Adrenal gland (tissue), 12 donors: ENCODE data around the gene CBX8. TPM values are rescaled to one million over a fixed set of nuclear protein-coding genes. Genes with fewer than 3 reads are reported as not detected.

Experiments
- DNase-seq, 7 donors: peaks; one replicate each; pipeline ENCODE4 v3.0.0-alpha.2; 2019 to 2020
- H3K27ac ChIP-seq, 5 donors: fragments of 200-600 bp; sonication (generic) in 4 of 5; 1 replicate in 3 of 5; 2 replicates in 2 of 5; pipeline versions ENCODE4 v1.5.1 to v1.8.0; 2016 to 2020; ENCODE audit warnings: mild to moderate bottlenecking in 1 of 5
- H3K27me3 ChIP-seq: fragments of 200-600 bp; 2 replicates; pipeline ENCODE4 v1.8.0; 2021
- H3K36me3 ChIP-seq, 2 donors: fragments of 200-600 bp; replicated peaks in 1 of 2; 1 replicate in 1 of 2; 2 replicates in 1 of 2; pipeline versions ENCODE4 v1.5.1 to v1.8.0; 2018 to 2022
- H3K4me1 ChIP-seq, 2 donors: fragments of 200-600 bp; replicated peaks in 1 of 2; 1 replicate in 1 of 2; 2 replicates in 1 of 2; pipeline versions ENCODE4 v1.5.1 to v1.8.0; 2018 to 2021
- H3K4me3 ChIP-seq, 4 donors: fragments of 200-600 bp; sonication (generic) in 3 of 4; one replicate each; pipeline ENCODE4 v1.5.1; 2016 to 2018
- H3K9me3 ChIP-seq, 3 donors: fragments of 200-600 bp; sonication (generic) in 1 of 3; replicated peaks in 1 of 3; 1 replicate in 2 of 3; 2 replicates in 1 of 3; pipeline versions ENCODE4 v1.5.1 to v1.8.0; 2016 to 2021
- CTCF ChIP-seq, 6 experiments: fragments of 450-650 bp in 4 of 6; fragments of 200-600 bp in 2 of 6; sonication (generic) in 1 of 6; IDR thresholded peaks; 1 replicate in 5 of 6; 2 replicates in 1 of 6; pipeline versions ENCODE4 v1.5.1 to v1.8.0; 2016 to 2021; ENCODE audit warnings: antibody characterized with exemption in 6 of 6, mild to moderate bottlenecking in 2 of 6, moderate library complexity in 1 of 6
- POLR2A ChIP-seq, 2 donors: fragments of 450-650 bp; IDR thresholded peaks; one replicate each; pipeline ENCODE4 v1.6.1; 2017; ENCODE audit warnings: antibody characterized with exemption in 2 of 2, mild to moderate bottlenecking in 2 of 2, moderate library complexity in 1 of 2
- WGBS, 4 donors: extraction: QIAGEN DNeasy Blood & Tissue Kit in 2 of 4; methylation state at CpG; one replicate each; pipeline versions ENCODE4 v1.1.5 to v1.1.7; 2013 to 2017; 5-methylcytosine and 5-hydroxymethylcytosine counted together
- intact Hi-C, 2 donors: fragments of 100-400 bp; cut with DNase I; formaldehyde crosslinking; loops; one replicate each; pipeline versions ENCODE4 v1.14.1 to v1.15.0; 2022 to 2023
- polyA plus RNA-seq, 3 donors: library from polyadenylated mRNA; stranded (reverse); fragments of 200-250 nt in 2 of 3; fragments of 350-450 nt in 1 of 3; fragmentation: Illumina TruSeq in 1 of 3; extraction: RNeasy Lipid Tissue Mini Kit (QIAGEN cat#74804) in 1 of 3; gene quantifications; one replicate each; pipeline ENCODE4 v1.2.3, GENCODE V29; 2013 to 2014
- total RNA-seq, 9 donors: library from RNA; depleted of rRNA in 4 of 9; stranded (reverse); fragments of >200 nt in 4 of 9; fragments of 120-200 nt in 1 of 9; fragmentation: NEBNext Ultra II Directional in 1 of 9; extraction: Animal tissue kit (Norgen Biotek cat#: 25700) in 1 of 9; gene quantifications; one replicate each; pipeline versions ENCODE4 v1.1.0 to v1.2.4, GENCODE V29; 2013 to 2023
- donor health status: healthy with polysubstance abuse.
- donor health status: Bipolar disorder and iron deficiency.
- donor health status: DM: yes; HTN: yes; CAD: no.
- donor health status: DM: no; HTN: no; CAD: no.
- donor health status: DM: no; HTN: no; CAD: no.
- donor health status: DM: yes; HTN: yes; CAD: no.

Gene CBX8
- total and polyA plus RNA-seq, 12 donors, result 0.85 to 10.6 (median 5.5) TPM

GRCh38 chr17:79819534-79820276 is 22.8 kb upstream of the CBX8 start:
- no peak overlapping the region for H3K4me3 ChIP-seq
- H3K4me1 ChIP-seq, result peaks cover 8 to 9% of the 10 kb centered on the region in 2 donors
- intact Hi-C loops, result no loop called here
- 90 to 93% (median 91%) methylated on average over 12 to 13 of the region's 13 CpGs for WGBS, 4 donors
- no peak overlapping the region for H3K27ac ChIP-seq
- H3K27me3 ChIP-seq, result peaks cover 22% of the 10 kb centered on the region
- no peaks in the 10 kb centered on the region for H3K36me3 ChIP-seq
- no peak for TF ChIP-seq POLR2A (IDR thresholded peaks at IDR 0.05)
- TF ChIP-seq CTCF (IDR thresholded peaks at IDR 0.05), result no peak
- DNase-seq, result no peak
- H3K9me3 ChIP-seq, result no peaks in the 10 kb centered on the region

- WGBS, 4 donors, result 72 to 85% (median 78%) methylated on average over 5 of the region's 5 CpGs
- no peaks in the 10 kb centered on the region for H3K9me3 ChIP-seq
- H3K4me3 ChIP-seq, result no peak overlapping the region
- peaks cover 10 to 13% of the 10 kb centered on the region in 2 donors for H3K4me1 ChIP-seq
- no peaks in the 10 kb centered on the region for H3K36me3 ChIP-seq
- DNase-seq, result no peak
- intact Hi-C loops, result no loop called here
- peaks cover 28% of the 10 kb centered on the region for H3K27me3 ChIP-seq
- TF ChIP-seq CTCF (IDR thresholded peaks at IDR 0.05), result no peak
- TF ChIP-seq POLR2A (IDR thresholded peaks at IDR 0.05), result no peak
- no peak overlapping the region for H3K27ac ChIP-seq
Observed at GRCh38 chr17:79819085-79819484, 22.2 kb upstream of the CBX8 start.

- no peaks in the 10 kb centered on the region for H3K9me3 ChIP-seq
- H3K4me1 ChIP-seq, result peaks cover 10 to 13% of the 10 kb centered on the region in 2 donors
- no peak overlapping the region for H3K27ac ChIP-seq
- no peak overlapping the region for H3K4me3 ChIP-seq
- intact Hi-C loops, result no loop called here
- TF ChIP-seq CTCF (IDR thresholded peaks at IDR 0.05) (no peak), POLR2A (IDR thresholded peaks at IDR 0.05) (no peak)
- H3K36me3 ChIP-seq, result no peaks in the 10 kb centered on the region
- 92 to 96% (median 92%) methylated on average over 6 to 12 of the region's 12 CpGs for WGBS, 4 donors
- H3K27me3 ChIP-seq, result peaks cover 34% of the 10 kb centered on the region
- DNase-seq, result no peak
Observed at GRCh38 chr17:79818026-79818758, 21.3 kb upstream of the CBX8 start.

- TF ChIP-seq POLR2A (IDR thresholded peaks at IDR 0.05), result no peak
- TF ChIP-seq CTCF (IDR thresholded peaks at IDR 0.05), result no peak
- Histone ChIP-seq H3K27me3 (peaks cover 57% of the 10 kb centered on the region), H3K36me3 (no peaks in the 10 kb centered on the region), H3K4me1 (peaks cover 10 to 30% of the 10 kb centered on the region in 2 donors), H3K9me3 (no peaks in the 10 kb centered on the region), H3K4me3 (no peak overlapping the region), H3K27ac (no peak overlapping the region)
- WGBS, 4 donors, result 47 to 91% (median 68%) methylated on average over 13 to 41 of the region's 41 CpGs
- no peak for DNase-seq
- intact Hi-C loops, result no loop called here
Observed at GRCh38 chr17:79815836-79816461, 19.1 kb upstream of the CBX8 start.
